ENCODE data around the gene TMEM119. TPM values are rescaled to one million over a fixed set of nuclear protein-coding genes. Genes with fewer than 3 reads are reported as not detected.

The TMEM119 gene
- total and polyA plus RNA-seq, 9 donors, result 0.25 to 12.3 (median 2.0) TPM

- no peaks in the 10 kb centered on the region for H3K27me3 ChIP-seq
- 75 to 78% (median 77%) methylated on average over 4 of the region's 4 CpGs for WGBS, 3 donors
Measured at GRCh38 chr12:108600702-108601007, 2.8 kb upstream of the TMEM119 start.

DNA sequence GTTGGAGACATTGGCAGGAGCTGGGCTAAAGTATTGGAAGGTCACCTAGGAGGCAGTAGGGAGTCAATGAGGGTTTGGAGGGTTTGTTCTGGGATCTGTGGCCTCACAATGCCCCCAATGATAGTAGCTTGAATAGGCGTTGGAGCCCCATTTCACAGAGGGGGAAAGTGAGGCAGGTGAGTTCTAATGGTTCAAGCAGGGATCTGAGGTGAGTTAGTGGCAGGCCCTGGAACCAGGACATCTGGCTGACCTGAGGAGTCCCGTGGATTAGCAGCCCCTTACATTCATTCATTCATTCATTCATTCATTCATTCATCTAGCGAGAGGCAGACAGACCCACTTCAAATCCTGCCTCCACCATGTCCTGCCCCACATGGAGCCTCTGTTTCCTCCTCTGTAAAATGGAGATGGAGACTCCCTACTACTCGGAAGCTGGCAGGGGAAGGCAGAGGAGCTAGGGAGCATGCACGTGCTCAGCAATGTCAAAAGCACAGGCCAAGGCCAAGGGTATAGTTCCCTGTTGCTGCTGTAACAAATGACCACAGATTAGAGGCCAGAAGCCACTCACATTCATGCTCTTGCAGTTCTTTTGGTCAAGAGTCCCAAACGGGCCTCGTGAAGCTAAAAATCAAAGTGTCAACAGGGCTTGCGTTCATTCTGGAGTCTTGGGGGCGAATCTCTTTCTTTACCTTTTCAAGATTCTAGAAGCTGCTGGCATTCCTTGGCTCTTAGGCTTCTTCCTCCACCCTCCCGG, 2.2 kb upstream of the TMEM119 start:
- H3K9me3 ChIP-seq, result no peaks in the 10 kb centered on the region
- H3K4me1 ChIP-seq (ENCODE audit: insufficient read depth), result no peaks in the 10 kb centered on the region
- no peak for TF ChIP-seq POLR2A (IDR thresholded peaks at IDR 0.05)
- H3K4me3 ChIP-seq, result no peak overlapping the region
- intact Hi-C loops (cut with DNase I), result no loop called here
- no peak for DNase-seq
- no peak overlapping the region for H3K27ac ChIP-seq
- H3K36me3 ChIP-seq, result no peaks in the 10 kb centered on the region
- 90 to 91% (median 90%) methylated on average over 10 of the region's 10 CpGs for WGBS, 3 donors
- H3K27me3 ChIP-seq, result no peaks in the 10 kb centered on the region

More at GRCh38 chr12:108600702-108601007, 2.8 kb upstream of the TMEM119 start:
- Histone ChIP-seq H3K27ac (no peak overlapping the region), H3K4me3 (no peak overlapping the region), H3K36me3 (no peaks in the 10 kb centered on the region), H3K9me3 (no peaks in the 10 kb centered on the region), H3K4me1 (ENCODE audit: insufficient read depth) (peaks cover 3% of the 10 kb centered on the region)
- TF ChIP-seq POLR2A (IDR thresholded peaks at IDR 0.05) (no peak), EP300 (IDR thresholded peaks at IDR 0.05) (no peak)
- TF ChIP-seq, protein P1, sequence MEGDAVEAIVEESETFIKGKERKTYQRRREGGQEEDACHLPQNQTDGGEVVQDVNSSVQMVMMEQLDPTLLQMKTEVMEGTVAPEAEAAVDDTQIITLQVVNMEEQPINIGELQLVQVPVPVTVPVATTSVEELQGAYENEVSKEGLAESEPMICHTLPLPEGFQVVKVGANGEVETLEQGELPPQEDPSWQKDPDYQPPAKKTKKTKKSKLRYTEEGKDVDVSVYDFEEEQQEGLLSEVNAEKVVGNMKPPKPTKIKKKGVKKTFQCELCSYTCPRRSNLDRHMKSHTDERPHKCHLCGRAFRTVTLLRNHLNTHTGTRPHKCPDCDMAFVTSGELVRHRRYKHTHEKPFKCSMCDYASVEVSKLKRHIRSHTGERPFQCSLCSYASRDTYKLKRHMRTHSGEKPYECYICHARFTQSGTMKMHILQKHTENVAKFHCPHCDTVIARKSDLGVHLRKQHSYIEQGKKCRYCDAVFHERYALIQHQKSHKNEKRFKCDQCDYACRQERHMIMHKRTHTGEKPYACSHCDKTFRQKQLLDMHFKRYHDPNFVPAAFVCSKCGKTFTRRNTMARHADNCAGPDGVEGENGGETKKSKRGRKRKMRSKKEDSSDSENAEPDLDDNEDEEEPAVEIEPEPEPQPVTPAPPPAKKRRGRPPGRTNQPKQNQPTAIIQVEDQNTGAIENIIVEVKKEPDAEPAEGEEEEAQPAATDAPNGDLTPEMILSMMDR (IDR thresholded peaks at IDR 0.05), result no peak
- DNase-seq, result no peak
- intact Hi-C loops (cut with DNase I), result no loop called here

DNA sequence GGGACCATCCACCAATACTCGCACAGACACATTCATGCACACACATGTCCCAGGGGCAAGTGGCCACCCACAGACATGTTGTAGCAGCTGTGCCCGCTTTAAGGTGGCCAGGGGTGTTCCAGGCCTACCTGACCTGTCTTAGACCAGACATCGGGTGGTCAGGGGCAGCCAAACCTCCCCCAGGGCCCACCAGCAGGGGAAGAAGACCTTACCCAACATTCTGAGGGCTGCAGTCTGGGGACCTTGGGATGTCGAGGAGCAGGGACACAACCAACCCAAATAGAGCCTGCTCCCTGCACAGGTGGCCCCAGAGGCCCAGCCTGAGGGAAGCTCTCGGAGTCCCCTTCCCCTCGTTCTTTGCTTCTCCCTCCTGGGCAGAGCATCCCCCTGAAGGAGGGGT, 1.7 kb upstream of the TMEM119 start:
- no peak overlapping the region for H3K27ac ChIP-seq
- intact Hi-C loops (cut with DNase I), result no loop called here
- H3K4me3 ChIP-seq, result no peak overlapping the region
- no peaks in the 10 kb centered on the region for H3K4me1 ChIP-seq (ENCODE audit: insufficient read depth)
- TF ChIP-seq EP300 (IDR thresholded peaks at IDR 0.05), result no peak
- no peak for TF ChIP-seq POLR2A (IDR thresholded peaks at IDR 0.05)
- TF ChIP-seq, protein P1 (IDR thresholded peaks at IDR 0.05), result no peak
- no peaks in the 10 kb centered on the region for H3K36me3 ChIP-seq
- H3K27me3 ChIP-seq, result no peaks in the 10 kb centered on the region
- 79 to 85% (median 82%) methylated on average over 6 of the region's 6 CpGs for WGBS, 3 donors
- no peak for DNase-seq
- H3K9me3 ChIP-seq, result no peaks in the 10 kb centered on the region

DNA sequence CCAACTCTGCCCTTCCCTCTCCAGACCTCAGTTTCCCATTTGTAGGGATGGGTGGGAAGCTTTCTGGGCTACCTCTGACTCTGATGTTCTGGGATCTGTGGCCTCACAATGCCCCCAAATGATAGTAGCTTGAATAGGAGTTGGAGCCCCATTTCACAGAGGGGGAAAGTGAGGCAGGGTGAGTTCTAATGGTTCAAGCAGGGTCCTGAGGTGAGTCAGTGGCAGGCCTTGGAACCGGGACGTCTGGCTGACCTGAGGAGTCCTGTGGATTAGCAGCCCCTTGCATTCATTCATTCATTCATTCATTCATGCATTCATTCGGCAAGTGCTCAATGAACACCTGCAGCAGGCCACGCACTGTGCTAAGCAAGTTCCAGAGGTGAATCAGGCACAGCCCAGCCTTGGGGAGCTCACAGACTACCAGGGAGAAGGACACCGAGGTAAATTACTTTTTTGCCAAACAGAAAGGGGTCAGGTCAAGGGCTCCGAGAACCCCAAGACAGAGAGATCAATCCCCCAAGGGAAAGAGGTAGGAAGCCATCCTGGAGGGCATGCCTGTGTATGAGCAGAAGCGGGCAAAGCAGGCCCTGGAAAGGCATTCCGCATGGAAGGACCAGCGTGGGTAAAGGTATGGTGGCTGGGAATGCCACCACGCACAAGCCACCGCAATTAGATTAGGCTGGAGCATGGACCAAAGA, 818 bp upstream of the TMEM119 start:
- Histone ChIP-seq H3K4me1 (ENCODE audit: insufficient read depth) (no peaks in the 10 kb centered on the region), H3K4me3 (no peak overlapping the region), H3K9me3 (no peaks in the 10 kb centered on the region), H3K27ac (no peak overlapping the region), H3K27me3 (no peaks in the 10 kb centered on the region), H3K36me3 (no peaks in the 10 kb centered on the region)
- intact Hi-C loops (cut with DNase I), result no loop called here
- 92 to 94% (median 93%) methylated on average over 11 of the region's 11 CpGs for WGBS, 3 donors
- DNase-seq, result no peak
- TF ChIP-seq EP300 (IDR thresholded peaks at IDR 0.05) (no peak), POLR2A (IDR thresholded peaks at IDR 0.05) (no peak)
- TF ChIP-seq, protein P1 (IDR thresholded peaks at IDR 0.05), result no peak

All from ovary (tissue), 9 donors.